Stomach (tissue), 4 donors: Measurements from ENCODE around the gene USP24.

Experiments
- EP300 ChIP-seq: sonication (generic); formaldehyde crosslinking; IDR thresholded peaks from one replicate; pipeline ENCODE4 v1.6.1; 2017; ENCODE audit warnings: antibody characterized with exemption
- POLR2A ChIP-seq, 4 donors: fragments of 450-650 bp; IDR thresholded peaks; one replicate each; pipeline ENCODE4 v1.6.1; 2016; ENCODE audit warnings: antibody characterized with exemption in 4 of 4, control low read depth in 2 of 4, mild to moderate bottlenecking in 1 of 4, moderate library complexity in 1 of 4
- POLR2AphosphoS5 ChIP-seq, 3 donors: sonication (generic); formaldehyde crosslinking; IDR thresholded peaks; one replicate each; pipeline ENCODE4 v1.6.1; 2016; ENCODE audit warnings: antibody characterized with exemption in 3 of 3
- TF ChIP-seq, protein P1 (sequence below), 7 experiments: fragments of 450-650 bp in 4 of 7; fragments of 200-600 bp in 3 of 7; sonication (generic) in 3 of 7; IDR thresholded peaks; one replicate each; pipeline ENCODE4 v1.5.1; 2016 to 2019; ENCODE audit warnings: antibody characterized with exemption in 7 of 7, control low read depth in 2 of 7, mild to moderate bottlenecking in 1 of 7

DNA sequence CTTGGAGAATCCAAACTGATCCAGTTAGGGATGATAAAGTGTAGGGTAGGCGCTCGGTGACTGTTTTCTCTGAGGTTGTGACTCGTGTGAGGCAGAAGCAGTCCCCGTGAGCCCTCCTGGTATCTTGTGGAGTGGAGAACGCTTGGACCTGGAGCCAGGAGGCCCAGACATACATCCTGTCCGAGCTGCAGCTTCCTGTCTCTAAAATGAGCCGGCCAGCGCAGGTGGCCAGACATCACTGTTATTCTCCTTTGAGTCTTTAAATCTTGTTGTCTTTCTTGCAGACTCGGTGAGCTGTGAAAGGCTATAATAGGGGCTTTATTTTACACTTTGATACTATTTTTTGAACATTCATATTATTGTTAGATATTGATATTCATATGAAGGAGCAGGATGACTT, 163.5 kb downstream of the USP24 start:
- no peak for TF ChIP-seq POLR2A (IDR thresholded peaks at IDR 0.05)
- TF ChIP-seq, protein P1, sequence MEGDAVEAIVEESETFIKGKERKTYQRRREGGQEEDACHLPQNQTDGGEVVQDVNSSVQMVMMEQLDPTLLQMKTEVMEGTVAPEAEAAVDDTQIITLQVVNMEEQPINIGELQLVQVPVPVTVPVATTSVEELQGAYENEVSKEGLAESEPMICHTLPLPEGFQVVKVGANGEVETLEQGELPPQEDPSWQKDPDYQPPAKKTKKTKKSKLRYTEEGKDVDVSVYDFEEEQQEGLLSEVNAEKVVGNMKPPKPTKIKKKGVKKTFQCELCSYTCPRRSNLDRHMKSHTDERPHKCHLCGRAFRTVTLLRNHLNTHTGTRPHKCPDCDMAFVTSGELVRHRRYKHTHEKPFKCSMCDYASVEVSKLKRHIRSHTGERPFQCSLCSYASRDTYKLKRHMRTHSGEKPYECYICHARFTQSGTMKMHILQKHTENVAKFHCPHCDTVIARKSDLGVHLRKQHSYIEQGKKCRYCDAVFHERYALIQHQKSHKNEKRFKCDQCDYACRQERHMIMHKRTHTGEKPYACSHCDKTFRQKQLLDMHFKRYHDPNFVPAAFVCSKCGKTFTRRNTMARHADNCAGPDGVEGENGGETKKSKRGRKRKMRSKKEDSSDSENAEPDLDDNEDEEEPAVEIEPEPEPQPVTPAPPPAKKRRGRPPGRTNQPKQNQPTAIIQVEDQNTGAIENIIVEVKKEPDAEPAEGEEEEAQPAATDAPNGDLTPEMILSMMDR (IDR thresholded peaks at IDR 0.05) = no peak
- TF ChIP-seq EP300 = no peak
- no peak for TF ChIP-seq POLR2AphosphoS5 (IDR thresholded peaks at IDR 0.05)
